GM19397 (cell line): ENCODE data around the gene SERGEF.
"Not testable (repeated sequence)": the region's sequence is repeated elsewhere in the genome, so short reads cannot be mapped to it uniquely, and the experiment has no call there.

Experiments
- ATAC-seq: cut with Tn5 transposase; IDR thresholded peaks from one replicate; pipeline ENCODE4 v1.9.1; 2021; ENCODE audit warnings: mild to moderate bottlenecking, moderate library complexity; ENCODE audit not compliant: unreplicated experiment

SERGEF gene

DNA sequence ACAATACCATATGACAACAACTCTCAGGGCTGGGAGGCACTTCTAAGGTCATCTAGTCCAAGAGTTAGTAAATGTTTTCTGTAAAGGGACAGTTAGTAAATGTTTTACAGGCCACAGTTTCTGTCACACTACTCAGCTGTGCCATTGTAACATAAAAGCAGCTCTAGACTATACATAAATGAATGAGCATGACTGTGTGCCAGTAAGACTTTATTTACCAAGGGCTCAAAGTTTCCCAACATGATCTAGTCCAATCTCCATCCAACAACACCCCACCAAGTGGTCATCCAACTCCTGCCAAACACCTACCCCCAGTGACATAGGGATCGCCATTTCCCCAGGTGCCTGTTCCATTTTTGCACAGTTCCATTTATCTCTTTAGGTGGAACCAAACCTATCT, 12.1 kb downstream of the SERGEF start:
- ATAC-seq = no peak

DNA sequence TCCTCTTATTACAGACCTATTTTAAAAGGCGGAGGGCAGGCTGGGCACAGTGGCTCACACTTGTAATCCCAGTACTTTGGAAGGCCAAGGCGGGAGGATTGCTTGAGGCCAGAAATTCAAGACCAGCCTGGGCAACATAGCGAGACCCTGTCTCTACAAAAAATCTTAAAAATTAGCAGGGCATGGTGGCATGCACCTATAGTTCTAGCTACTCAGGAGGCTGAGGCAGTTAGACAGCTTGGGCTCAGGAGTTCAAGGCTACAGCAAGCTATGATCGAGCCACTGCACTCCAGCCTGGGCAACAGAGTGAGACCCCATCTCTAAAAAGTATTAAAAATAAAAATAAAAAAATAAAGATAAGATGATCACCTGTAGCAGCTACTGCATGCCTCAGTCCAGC, 12.7 kb downstream of the SERGEF start:
- not testable (repeated sequence) for ATAC-seq

DNA sequence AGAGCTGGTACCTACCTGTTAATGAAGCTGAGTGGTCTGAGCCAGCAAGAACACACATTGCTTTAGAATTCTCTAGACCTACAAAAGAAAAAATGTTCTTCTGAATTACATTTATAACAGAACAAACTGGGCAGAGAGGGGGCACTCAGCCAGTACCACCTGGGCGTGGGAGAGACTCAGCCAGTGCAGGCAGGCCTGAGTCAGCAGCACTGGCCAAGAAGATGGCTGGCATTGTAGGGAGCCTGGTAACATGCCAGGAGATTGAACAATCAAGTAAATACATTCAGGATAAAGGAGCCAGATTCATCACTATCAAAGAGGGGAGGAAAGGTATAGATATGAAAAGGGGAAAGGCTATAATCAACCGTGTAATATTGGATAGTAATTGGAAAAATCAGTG, 19.9 kb downstream of the SERGEF start:
- ATAC-seq = no peak

DNA sequence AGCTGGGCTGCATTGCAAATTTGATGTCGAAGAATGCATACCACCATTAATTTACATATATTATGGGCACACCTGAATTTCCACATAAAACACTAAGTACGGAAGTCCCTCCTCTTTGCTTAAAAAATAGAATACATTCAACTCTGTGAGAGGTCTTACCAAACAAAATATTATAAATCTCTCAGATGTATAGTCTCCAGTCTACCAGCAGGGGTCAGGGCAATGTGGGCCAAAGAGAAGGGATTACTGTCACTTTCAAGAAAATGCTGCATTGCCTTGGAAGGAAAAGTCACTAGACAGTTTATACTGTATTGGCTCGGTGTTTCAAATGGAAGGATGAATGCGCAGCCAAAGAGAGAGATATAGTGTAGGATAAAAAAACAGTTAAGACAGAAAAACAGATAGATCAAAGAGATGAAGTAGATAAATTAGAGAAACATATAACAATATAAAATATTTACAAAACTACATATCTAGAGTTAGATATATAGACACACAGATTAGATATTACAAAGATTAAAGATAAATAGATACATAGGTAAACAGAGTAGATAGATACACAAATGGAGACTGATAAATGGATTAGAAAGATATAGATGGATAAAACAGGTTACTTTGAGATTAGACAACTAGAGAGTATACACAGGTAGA, 20.9 kb downstream of the SERGEF start:
- ATAC-seq = no peak

DNA sequence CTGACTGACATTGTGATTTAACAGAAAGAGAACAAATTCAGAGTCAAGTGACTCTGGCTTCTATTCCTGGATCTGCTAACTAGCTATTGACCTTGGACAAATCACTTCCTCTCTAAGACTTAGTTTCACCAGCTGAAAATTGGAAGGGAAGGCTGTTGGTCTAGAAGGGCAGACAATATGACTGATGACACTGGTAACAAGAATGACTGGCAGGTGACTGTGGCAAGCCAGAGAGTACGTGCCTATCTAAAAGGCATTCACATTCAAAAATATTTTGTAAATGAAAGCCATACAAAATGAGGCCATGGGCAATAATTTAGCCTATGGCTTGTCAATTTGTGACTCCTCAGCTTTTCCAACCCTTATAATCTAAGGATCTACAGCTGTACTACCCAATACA, 23.5 kb downstream of the SERGEF start:
- ATAC-seq = no peak

DNA sequence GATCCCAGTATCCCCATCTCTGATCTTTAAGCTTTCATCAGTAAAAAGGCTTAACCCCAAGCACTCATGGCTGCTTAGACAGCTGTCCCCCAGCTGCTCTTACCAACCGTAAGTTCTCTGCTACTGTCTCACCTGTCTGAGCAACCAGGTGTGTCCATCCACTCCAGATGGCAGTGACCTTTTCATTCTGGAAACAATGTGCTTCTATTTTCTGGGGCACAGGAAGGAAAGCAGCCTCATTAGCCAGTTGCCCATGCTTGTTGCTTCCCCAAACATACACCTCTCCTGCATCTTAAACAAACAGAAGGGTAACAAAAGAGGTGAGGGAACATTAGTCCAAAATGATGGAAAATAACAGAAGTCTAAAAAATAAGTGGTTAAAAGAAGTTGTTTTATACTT, 24.4 kb downstream of the SERGEF start:
- no peak for ATAC-seq

DNA sequence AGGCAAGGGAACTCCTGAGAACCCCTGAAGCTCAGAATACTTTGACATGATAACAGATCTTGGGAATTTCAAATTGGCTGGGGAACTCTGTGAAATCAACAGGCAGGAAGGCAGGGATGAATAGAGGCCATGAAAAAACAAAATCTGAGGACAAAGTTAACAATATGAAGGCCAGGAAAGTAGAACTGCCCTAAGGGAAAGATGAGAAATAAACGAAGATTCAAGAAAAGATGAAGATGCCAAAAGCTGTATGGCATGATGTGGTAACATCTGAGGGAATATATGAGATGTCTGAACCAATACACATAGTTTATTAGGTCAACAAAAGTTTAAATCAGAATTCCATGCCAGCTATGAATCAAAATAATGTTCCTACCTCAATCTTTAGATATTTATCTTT, 25.0 kb downstream of the SERGEF start:
- ATAC-seq = no peak

DNA sequence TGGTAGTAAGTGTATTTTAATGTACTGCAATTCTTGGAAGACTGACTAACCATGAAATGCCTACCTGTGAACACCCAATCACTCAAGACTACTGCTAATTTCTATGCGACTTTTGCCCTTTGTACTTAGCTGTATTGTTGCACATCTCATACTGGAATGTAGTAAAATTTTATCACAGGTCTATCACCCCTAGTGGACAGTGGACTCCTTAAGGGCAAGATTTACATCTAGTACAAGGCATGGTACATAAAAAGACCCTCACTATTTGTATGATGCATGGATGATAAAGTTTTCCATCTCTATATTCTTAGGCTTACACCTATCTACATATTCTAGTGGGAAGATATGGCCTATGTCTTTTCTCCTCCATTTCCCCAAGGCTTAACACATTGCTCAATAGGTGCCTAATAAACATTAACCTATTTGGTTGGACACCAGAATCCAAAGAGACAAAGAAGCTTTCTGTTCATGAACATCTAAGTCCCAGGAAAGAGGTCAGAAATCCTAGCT, 26.1 kb downstream of the SERGEF start:
- ATAC-seq = no peak

DNA sequence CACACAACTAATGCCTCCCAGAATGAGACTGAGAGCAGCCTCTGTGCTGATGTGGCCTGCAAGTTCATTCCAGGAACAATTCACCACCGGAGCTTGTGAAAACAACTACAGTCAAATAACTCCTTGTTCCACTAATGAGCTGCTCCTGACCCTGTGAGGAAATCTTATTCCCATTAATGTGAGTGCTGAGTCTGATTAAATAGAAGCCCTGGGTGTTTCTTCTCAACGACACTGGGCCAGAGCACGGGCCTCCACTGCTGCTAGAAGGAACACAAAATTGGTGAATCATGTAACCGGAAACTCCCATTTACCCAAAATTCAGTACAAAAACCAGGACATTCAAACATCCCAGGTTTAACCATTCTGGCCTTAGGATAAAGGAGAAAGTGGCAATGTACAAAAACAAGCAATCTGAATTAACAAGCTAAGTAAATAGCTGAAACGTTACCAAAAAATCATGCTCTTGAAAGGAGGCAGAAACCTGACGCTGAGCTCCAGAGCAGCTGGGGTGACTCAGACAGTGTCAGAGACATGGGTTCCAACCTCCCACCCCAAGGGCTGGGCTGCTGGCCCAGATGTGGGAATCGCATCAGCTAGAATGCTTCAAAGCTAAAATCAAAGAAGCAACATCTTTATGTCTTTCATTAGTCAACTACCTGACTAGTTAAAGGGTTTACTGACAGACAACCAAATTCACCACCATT, 26.7 kb downstream of the SERGEF start:
- no peak for ATAC-seq

DNA sequence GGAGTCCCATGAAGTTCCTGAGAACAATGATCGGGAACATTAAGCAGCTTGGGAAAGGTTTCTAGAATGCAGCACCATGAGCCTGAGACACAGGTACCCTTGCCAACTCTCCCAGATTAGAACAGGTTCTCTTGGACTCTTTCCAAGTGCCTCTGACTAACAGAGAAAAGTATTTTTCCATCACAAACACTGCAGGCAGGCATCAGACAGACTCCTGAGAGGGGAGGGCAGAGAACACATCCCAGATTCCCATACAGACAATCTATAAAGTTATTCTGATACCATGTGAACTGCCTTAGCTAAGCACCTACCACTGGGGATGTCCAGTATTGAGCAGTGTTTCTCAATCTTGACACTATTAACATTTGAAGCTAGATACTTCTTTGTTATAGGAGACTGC, 27.3 kb downstream of the SERGEF start:
- no peak for ATAC-seq

DNA sequence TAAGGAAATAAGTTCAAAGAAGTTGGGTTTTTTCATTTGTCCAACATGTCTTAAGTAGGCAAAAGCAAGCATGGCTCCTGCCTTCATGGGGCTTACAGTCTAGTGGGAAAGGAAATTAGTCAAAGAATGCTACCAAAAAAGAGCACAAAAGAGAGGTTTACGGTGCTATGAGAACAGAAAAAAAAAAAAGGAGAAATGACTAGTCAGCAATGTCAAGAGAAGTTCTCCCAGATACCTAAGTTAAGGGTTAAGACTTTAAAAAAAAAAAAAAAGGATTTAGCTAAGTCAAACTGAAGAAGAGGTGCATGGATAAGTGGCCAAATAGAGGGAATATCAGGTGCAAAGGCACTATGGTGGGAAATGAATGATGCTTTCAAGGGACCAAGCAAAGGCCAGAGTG, 29.3 kb downstream of the SERGEF start:
- no peak for ATAC-seq

DNA sequence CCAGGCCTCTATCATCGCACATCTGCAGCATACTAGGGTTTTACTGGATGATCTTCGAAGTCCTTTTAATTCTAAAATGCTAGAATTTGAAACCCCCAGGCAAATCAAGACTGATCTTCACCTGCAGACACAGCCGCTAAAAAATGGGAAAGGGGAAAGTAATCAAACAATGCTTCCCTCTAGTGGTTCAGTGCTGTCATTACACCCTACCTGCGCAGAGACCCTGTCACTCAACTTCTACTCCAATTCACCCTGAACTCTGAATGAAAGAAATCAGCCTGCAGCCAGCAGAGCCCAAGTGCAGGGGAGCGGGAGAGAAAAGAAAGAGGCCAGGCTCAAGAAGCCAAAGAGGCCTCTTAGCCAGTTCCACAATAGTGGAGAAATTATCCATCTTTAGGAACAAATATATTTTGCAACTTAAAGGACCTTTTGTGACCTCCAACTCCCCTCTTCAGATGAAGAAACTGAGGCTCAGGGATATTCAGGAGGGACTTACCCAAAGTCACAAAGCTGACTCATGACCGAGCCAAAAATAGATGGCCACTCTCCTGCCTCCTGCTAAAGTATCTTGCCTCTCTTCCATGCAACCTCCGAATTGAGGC, 33.0 kb downstream of the SERGEF start:
- no peak for ATAC-seq

DNA sequence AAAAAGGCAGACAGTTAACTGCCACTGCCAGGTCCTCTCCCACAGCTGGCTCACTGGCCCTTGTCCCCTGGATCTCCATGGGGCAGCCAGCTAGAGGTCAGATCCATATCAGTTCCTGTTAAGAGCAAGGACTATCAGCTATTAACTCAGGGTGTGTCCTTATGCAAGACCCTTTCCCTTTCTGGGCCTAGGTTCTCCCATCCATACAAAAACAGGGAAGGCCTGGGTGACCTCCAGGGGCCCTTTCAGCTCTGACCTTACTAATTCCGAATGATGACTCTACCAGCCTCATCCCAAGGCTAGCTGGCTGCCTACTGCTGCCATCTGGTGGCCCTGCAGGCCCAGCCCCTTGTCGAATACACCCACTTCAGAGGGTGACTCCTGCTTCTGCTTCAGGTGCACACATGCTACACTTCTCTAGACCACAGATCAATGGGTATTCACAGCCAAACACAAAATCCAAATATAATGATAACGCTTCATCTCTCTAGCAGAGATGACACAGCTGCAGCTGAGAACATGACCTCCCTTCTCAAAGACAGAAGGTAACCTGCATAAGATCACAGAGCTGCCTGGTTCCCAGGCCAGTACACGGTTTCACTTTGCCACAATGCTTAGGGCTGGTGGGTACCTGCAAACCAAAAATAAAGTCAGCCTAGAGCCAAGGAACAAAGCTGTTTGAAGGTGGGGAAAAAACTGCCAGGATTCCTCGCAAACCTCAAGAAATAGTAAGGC, 34.1 kb downstream of the SERGEF start:
- ATAC-seq = no peak

DNA sequence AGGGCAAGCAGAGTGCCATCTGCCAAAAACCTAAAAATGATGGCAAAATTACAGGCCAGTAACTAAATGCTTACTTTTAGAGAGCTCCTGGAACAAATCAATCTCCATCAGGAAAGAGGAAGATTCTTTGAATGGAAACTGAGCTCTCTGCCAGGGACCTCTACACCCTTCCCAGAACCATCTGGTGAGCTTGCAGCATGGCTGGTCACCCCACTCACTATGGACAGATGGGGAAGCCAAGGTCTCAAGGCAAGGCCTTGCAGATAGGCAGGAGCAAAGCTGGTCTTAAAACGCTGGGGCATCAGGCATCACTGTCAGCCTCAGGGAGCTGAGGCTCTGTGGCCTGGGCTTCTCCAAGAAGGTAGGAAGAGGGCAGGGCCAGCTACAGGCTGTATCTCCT, 36.2 kb downstream of the SERGEF start:
- ATAC-seq = no peak

DNA sequence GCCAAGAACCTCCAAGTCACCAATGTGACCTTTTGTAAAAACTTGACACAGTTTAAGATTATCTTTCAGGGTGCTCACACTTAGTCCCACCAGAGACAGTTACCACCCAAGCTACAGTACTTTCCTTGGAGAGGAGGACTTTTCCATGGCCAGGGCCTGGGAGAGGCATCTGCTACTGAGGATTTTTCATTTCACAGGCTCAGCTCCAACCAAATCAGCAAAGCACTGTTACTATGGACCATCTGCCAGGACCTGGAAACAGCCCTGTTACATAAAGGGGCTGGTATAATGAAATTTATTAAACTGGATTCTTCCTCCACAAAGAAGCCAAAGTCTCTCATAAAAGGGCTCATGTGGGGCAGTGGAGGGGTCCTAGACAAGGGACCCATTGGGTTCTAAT, 38.6 kb downstream of the SERGEF start:
- ATAC-seq = no peak

DNA sequence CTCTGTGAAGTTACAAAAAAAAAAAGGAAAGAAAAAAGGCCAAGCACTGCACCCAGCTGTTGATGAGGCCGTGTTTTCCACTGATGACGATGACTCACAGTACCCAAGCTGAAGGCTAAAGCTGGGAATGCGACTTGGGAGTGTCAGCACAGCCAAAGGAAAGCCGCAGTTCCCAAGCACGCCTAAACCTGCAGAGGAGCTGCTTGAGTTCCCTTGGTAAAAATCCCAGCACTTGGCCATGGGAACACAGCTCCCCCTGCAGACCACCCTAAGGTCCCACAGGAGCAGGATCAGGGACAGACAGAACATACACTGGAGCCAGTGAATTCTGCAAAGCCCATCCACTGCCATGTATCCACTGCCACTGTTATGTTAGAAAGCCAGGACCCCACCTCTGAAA, 39.9 kb downstream of the SERGEF start:
- ATAC-seq = no peak

DNA sequence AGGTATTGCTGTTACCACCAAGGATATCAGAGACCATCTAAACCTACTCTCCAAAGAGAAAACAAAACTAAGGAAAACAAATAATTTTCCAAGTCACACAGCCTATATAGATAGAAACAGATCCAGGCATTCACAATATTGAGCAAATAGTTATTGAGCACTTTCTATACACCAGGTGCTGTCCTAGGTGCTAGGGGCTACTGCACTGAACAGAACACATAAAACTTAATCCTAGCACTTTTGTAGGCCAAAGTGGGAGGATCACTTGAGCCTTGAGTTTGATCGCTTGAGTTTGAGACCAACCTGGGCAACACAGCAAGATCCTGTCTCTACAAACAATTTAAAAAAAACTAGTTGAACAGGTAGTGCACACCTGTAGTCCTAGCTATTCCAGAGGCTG, 44.6 kb downstream of the SERGEF start:
- no peak for ATAC-seq

DNA sequence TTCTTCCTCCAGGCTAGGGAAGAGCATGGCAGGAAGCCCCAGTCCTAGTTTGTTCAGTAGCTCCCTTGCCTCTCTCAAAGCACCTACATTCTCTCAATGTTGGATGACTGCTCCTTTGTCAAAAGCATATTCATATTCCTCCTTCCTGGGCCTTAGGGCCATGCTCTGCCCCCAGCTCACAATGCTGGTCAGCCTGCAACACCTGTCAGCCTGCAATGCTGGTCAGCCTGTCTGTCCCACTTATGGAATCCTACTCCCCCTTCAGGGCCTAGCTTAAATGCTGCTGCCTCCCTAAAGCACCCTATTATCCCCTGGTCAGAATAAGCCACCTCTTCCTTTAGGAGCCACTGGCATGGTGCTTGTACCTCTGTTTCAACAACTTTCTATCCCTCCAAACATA, 45.2 kb downstream of the SERGEF start:
- ATAC-seq = no peak

DNA sequence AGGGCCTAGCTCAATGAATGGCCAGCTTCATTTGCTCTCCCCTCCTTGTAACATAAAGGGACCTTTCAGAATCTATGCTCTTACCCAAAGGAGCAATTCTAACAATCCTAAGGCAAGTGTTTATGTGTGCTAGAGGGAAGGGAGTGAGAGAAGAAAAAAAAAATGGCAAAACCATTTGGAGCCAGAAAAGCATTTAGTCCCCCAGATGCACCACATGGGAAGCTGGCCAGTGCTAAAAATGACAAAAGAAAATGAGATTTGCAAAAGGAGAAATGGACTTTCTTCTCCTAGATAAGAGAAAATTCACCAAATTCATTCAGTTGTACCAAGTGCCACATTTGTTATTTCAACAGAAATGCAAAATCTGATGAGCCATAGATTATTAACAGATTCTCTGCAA, 52.8 kb downstream of the SERGEF start:
- no peak for ATAC-seq

DNA sequence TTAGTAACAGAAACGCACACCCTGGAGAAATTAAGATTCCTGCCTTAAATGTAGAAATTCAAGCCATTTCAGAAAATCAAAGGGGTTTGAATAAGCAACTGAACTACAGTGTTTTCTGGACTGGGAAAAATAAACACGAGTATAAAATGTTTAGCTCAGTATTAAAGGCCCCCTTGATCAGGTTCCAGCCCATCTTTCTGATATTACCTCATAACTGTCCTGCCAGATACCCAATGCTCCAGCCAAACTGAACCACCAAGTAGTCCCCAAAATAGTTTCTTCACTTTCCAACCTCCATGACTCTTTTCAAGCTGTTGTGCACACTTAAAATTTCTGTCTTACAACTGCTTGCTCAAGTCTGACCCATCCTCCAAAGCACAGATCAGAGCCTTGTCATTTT, 54.4 kb downstream of the SERGEF start:
- ATAC-seq = no peak

DNA sequence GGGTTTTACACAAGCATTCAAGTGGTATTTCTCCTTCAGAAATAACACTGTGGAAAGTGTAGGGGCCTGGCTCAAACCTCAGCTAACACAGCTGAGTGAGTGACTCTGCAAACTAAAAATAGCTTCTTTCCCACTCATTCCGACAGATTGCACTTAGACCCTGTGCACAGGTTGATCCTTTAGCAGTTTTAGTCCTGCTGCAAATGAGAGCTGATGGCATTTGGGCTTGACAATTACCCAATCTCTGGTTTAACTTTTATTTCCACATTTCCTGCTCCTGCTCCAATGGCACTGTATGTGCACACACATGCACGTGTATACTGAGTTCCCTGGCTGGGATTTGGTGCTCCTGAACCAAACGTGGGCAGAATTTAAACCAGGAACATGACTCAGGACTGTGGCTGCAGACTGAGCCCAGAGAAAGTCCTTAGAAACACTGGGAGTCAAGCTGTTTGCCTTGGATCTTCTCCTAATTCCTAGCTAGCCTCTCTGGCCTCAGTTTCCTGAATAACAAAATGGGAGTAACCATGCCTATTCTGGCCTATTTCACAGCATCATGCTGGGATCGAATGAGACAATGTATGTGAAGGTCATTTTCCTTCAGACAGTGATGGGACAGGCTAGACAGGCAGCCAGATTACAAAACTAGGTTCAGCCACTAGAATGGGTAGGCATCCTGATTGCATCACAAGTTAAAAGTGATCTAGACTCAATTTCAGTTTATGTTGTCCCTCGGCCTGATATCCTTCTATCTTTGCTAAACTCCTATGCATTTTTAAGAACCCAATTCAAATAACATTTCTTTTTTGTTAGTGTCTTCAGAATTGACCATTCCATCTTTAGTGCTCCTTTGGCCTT, 58.2 kb downstream of the SERGEF start:
- no peak for ATAC-seq
